ENCODE data around the gene FLT4.

FLT4 gene

GRCh38 chr5:180623411-180623834 lies 26.0 kb downstream of the FLT4 start:
- no peak overlapping the region for H2AFZ ChIP-seq
- no peak overlapping the region for H3K4me2 ChIP-seq (ENCODE audit: low read length)
- H3K9ac ChIP-seq, result no peak overlapping the region
- no peaks in the 10 kb centered on the region for H3K27me3 ChIP-seq (ENCODE audit: control insufficient read depth, insufficient read depth, low read length)
- H3K4me3 ChIP-seq (ENCODE audit: low read depth, low read length), result no peak overlapping the region
- no peak overlapping the region for H3K27ac ChIP-seq
- H3K36me3 ChIP-seq (ENCODE audit: control insufficient read depth, insufficient read depth, low read length), result no peaks in the 10 kb centered on the region
- H3K79me2 ChIP-seq, result no peaks in the 10 kb centered on the region
- TF ChIP-seq, protein P1, sequence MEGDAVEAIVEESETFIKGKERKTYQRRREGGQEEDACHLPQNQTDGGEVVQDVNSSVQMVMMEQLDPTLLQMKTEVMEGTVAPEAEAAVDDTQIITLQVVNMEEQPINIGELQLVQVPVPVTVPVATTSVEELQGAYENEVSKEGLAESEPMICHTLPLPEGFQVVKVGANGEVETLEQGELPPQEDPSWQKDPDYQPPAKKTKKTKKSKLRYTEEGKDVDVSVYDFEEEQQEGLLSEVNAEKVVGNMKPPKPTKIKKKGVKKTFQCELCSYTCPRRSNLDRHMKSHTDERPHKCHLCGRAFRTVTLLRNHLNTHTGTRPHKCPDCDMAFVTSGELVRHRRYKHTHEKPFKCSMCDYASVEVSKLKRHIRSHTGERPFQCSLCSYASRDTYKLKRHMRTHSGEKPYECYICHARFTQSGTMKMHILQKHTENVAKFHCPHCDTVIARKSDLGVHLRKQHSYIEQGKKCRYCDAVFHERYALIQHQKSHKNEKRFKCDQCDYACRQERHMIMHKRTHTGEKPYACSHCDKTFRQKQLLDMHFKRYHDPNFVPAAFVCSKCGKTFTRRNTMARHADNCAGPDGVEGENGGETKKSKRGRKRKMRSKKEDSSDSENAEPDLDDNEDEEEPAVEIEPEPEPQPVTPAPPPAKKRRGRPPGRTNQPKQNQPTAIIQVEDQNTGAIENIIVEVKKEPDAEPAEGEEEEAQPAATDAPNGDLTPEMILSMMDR (IDR thresholded peaks at IDR 0.05), result no peak
- H3K4me1 ChIP-seq, result no peaks in the 10 kb centered on the region
- no peaks in the 10 kb centered on the region for H3K9me3 ChIP-seq (ENCODE audit: control insufficient read depth, low read length)

DNA sequence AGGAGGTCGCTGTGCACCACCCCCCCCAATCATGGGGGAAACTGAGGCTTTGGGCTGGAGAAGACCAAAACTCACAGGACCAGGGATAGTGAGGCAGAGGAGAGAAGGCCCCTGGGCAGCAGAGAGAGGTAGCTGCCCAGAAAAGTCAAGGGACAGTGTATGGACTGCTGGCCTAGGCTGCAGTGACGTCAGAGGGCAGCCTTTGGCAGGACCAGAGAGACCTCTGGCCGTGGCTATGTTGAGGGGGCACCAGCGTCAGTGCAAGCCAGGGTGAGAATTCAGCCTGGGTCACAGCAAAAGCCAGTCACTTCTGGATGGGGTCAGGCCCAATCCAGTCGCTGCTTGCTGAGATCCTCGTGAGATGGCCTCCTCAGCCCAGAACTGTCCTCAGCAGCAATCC lies 26.5 kb downstream of the FLT4 start:
- H3K9ac ChIP-seq, result no peak overlapping the region
- no peaks in the 10 kb centered on the region for H3K9me3 ChIP-seq (ENCODE audit: control insufficient read depth, low read length)
- no peak overlapping the region for H3K4me2 ChIP-seq (ENCODE audit: low read length)
- no peaks in the 10 kb centered on the region for H3K27me3 ChIP-seq (ENCODE audit: control insufficient read depth, insufficient read depth, low read length)
- TF ChIP-seq, protein P1 (IDR thresholded peaks at IDR 0.05), result no peak
- H3K36me3 ChIP-seq (ENCODE audit: control insufficient read depth, insufficient read depth, low read length), result no peaks in the 10 kb centered on the region
- H3K4me1 ChIP-seq, result no peaks in the 10 kb centered on the region
- H3K4me3 ChIP-seq (ENCODE audit: low read depth, low read length), result no peak overlapping the region
- no peak overlapping the region for H3K27ac ChIP-seq
- H3K79me2 ChIP-seq, result no peaks in the 10 kb centered on the region
- H2AFZ ChIP-seq, result no peak overlapping the region

GRCh38 chr5:180621311-180621710 lies 28.1 kb downstream of the FLT4 start:
- no peaks in the 10 kb centered on the region for H3K4me1 ChIP-seq
- H3K4me2 ChIP-seq (ENCODE audit: low read length), result no peak overlapping the region
- no peak overlapping the region for H2AFZ ChIP-seq
- TF ChIP-seq, protein P1 (IDR thresholded peaks at IDR 0.05), result no peak
- no peaks in the 10 kb centered on the region for H3K36me3 ChIP-seq (ENCODE audit: control insufficient read depth, insufficient read depth, low read length)
- no peak overlapping the region for H3K27ac ChIP-seq
- H3K9ac ChIP-seq, result no peak overlapping the region
- H3K27me3 ChIP-seq (ENCODE audit: control insufficient read depth, insufficient read depth, low read length), result no peaks in the 10 kb centered on the region
- no peaks in the 10 kb centered on the region for H3K9me3 ChIP-seq (ENCODE audit: control insufficient read depth, low read length)
- no peaks in the 10 kb centered on the region for H3K79me2 ChIP-seq
- no peak overlapping the region for H3K4me3 ChIP-seq (ENCODE audit: low read depth, low read length)

DNA sequence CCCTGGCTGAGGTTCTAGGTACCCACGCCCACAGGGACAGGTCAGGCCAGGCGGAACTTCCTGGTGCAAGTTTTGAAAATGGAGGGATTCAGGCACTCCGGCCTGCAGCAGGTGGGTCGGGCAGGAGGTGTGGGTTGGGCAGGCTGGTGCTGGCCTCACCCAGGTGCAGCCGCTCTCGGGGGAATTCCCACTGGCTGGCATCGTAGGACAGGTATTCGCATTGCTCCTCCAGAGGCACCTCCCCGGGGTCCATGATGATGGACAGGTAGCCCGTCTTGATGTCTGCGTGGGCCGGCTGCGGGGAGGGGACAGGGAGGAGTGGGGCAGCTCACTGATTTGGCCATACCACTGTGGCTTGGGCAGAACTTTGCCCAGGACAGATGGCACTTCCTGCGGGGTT lies 29.4 kb downstream of the FLT4 start:
- H3K9ac ChIP-seq, result no peak overlapping the region
- TF ChIP-seq, protein P1 (IDR thresholded peaks at IDR 0.05), result no peak
- H3K4me2 ChIP-seq (ENCODE audit: low read length), result no peak overlapping the region
- H3K27ac ChIP-seq, result no peak overlapping the region
- H3K9me3 ChIP-seq (ENCODE audit: control insufficient read depth, low read length), result no peaks in the 10 kb centered on the region
- H3K27me3 ChIP-seq (ENCODE audit: control insufficient read depth, insufficient read depth, low read length), result no peaks in the 10 kb centered on the region
- H3K4me3 ChIP-seq (ENCODE audit: low read depth, low read length), result no peak overlapping the region
- no peaks in the 10 kb centered on the region for H3K79me2 ChIP-seq
- no peak overlapping the region for H2AFZ ChIP-seq
- H3K4me1 ChIP-seq, result no peaks in the 10 kb centered on the region
- no peaks in the 10 kb centered on the region for H3K36me3 ChIP-seq (ENCODE audit: control insufficient read depth, insufficient read depth, low read length)

DNA sequence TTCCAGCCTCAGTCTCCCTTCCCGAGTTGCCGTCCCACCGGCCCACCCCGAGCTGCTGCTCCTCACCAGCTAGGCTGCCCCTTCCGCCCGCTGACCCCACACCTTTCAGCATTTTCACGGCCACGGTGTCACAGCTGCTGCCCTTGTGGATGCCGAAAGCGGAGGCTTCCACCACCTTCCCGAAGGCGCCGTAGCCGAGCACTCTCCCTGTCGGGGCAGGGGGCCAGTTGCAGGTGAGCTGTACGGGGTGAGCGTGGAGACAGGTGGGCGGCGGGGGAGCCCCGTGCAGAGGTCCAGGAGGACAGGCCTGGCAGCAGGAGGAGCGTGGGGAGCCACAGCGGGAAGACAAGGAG lies 29.9 kb downstream of the FLT4 start:
- Histone ChIP-seq H3K27me3 (ENCODE audit: control insufficient read depth, insufficient read depth, low read length) (no peaks in the 10 kb centered on the region), H3K79me2 (no peaks in the 10 kb centered on the region), H3K4me2 (ENCODE audit: low read length) (no peak overlapping the region), H3K27ac (no peak overlapping the region), H3K4me3 (ENCODE audit: low read depth, low read length) (no peak overlapping the region), H3K9me3 (ENCODE audit: control insufficient read depth, low read length) (no peaks in the 10 kb centered on the region), H3K9ac (no peak overlapping the region), H3K4me1 (no peaks in the 10 kb centered on the region), H2AFZ (no peak overlapping the region), H3K36me3 (ENCODE audit: control insufficient read depth, insufficient read depth, low read length) (no peaks in the 10 kb centered on the region)
- TF ChIP-seq, protein P1 (IDR thresholded peaks at IDR 0.05), result no peak

Data from parathyroid adenoma (tissue), 2 donors.